ENCODE data around the gene SOX18. TPM values are rescaled to one million over a fixed set of nuclear protein-coding genes. Genes with fewer than 3 reads are reported as not detected.
"Not testable (repeated sequence)": the region's sequence is repeated elsewhere in the genome, so short reads cannot be mapped to it uniquely, and the experiment has no call there.

SOX18 gene
- total RNA-seq, 1 experiment from 2014 or later = 0.30 TPM

GRCh38 chr20:64015635-64016034 is 33.8 kb downstream of the SOX18 start:
- ChIA-PET POLR2A (ENCODE audit: low non-redundant PET) (no interaction called here), CTCF (no interaction called here)
- intact Hi-C loops (cut with micrococcal nuclease; ENCODE audit: unreplicated experiment) = no loop called here
- H3K4me1 ChIP-seq (ENCODE audit: insufficient read depth, low read length, poor library complexity, severe bottlenecking) = no peaks in the 10 kb centered on the region
- H3K27me3 ChIP-seq (replicated peaks; ENCODE audit: insufficient read depth, low read depth, low read length, poor library complexity) = no peaks in the 10 kb centered on the region
- H3K4me3 ChIP-seq (ENCODE audit: low read depth, low read length, poor library complexity, severe bottlenecking) = no peak overlapping the region
- TF ChIP-seq EZH2 (IDR thresholded peaks at IDR 0.05; ENCODE audit: borderline replicate concordance, low read depth, low read length, poor library complexity, severe bottlenecking) = no peak
- TF ChIP-seq, protein P1, sequence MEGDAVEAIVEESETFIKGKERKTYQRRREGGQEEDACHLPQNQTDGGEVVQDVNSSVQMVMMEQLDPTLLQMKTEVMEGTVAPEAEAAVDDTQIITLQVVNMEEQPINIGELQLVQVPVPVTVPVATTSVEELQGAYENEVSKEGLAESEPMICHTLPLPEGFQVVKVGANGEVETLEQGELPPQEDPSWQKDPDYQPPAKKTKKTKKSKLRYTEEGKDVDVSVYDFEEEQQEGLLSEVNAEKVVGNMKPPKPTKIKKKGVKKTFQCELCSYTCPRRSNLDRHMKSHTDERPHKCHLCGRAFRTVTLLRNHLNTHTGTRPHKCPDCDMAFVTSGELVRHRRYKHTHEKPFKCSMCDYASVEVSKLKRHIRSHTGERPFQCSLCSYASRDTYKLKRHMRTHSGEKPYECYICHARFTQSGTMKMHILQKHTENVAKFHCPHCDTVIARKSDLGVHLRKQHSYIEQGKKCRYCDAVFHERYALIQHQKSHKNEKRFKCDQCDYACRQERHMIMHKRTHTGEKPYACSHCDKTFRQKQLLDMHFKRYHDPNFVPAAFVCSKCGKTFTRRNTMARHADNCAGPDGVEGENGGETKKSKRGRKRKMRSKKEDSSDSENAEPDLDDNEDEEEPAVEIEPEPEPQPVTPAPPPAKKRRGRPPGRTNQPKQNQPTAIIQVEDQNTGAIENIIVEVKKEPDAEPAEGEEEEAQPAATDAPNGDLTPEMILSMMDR (conservative IDR thresholded peaks at IDR 0.05; ENCODE audit: low read depth, low read length) = no peak
- H3K9me3 ChIP-seq (ENCODE audit: low read depth, low read length, poor library complexity, severe bottlenecking) = no peaks in the 10 kb centered on the region
- H3K36me3 ChIP-seq (ENCODE audit: insufficient read depth, low read length, poor library complexity, severe bottlenecking) = peaks cover 54% of the 10 kb centered on the region
- no TSS peak for BruUV-seq (replicated peaks)
- DNase-seq (ENCODE audit: low spot score) = no peak
- no peak overlapping the region for H3K27ac ChIP-seq (ENCODE audit: low read depth, low read length, poor library complexity, severe bottlenecking)

GRCh38 chr20:64012385-64013154 is 36.9 kb downstream of the SOX18 start:
- peaks cover 50% of the 10 kb centered on the region for H3K36me3 ChIP-seq (ENCODE audit: insufficient read depth, low read length, poor library complexity, severe bottlenecking)
- H3K9me3 ChIP-seq (ENCODE audit: low read depth, low read length, poor library complexity, severe bottlenecking); CTCF ChIA-PET: not testable (repeated sequence)

DNA sequence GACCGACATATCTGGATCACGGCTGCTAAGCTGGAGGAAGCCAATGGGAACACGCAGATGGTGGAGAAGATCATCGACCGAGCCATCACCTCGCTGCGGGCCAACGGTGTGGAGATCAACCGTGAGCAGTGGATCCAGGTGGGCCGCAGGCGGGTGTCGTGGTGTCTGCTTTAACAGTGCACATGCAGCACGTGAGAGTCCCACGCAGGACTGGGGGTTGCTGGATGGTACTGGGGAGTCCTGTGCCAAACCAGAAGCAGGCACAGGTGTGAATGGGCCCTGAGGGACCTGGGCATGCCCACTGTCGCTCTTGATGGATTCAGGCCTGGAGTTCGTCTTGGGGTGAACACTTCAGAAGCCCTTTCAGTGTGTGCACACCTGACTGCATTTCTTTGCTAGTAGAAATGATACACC is 38.1 kb downstream of the SOX18 start:
- ChIA-PET POLR2A (ENCODE audit: low non-redundant PET) (no interaction called here), CTCF (no interaction called here)
- intact Hi-C loops (cut with micrococcal nuclease; ENCODE audit: unreplicated experiment) = no loop called here

More at GRCh38 chr20:64012385-64013154, 36.9 kb downstream of the SOX18 start:
- BruUV-seq (replicated peaks); DNase-seq (ENCODE audit: low spot score); POLR2A ChIA-PET (ENCODE audit: low non-redundant PET); H3K27ac ChIP-seq (ENCODE audit: low read depth, low read length, poor library complexity, severe bottlenecking); H3K27me3 ChIP-seq (replicated peaks; ENCODE audit: insufficient read depth, low read depth, low read length, poor library complexity); intact Hi-C loops (cut with micrococcal nuclease; ENCODE audit: unreplicated experiment); H3K4me3 ChIP-seq (ENCODE audit: low read depth, low read length, poor library complexity, severe bottlenecking); H3K4me1 ChIP-seq (ENCODE audit: insufficient read depth, low read length, poor library complexity, severe bottlenecking): not testable (repeated sequence)

More for the DNA sequence above, 38.1 kb downstream of the SOX18 start:
- TF ChIP-seq, protein P1 (conservative IDR thresholded peaks at IDR 0.05; ENCODE audit: low read depth, low read length) = no peak
- TF ChIP-seq EZH2 (IDR thresholded peaks at IDR 0.05; ENCODE audit: borderline replicate concordance, low read depth, low read length, poor library complexity, severe bottlenecking) = no peak
- Histone ChIP-seq H3K27ac (ENCODE audit: low read depth, low read length, poor library complexity, severe bottlenecking) (no peak overlapping the region), H3K36me3 (ENCODE audit: insufficient read depth, low read length, poor library complexity, severe bottlenecking) (peaks cover 44% of the 10 kb centered on the region), H3K4me3 (ENCODE audit: low read depth, low read length, poor library complexity, severe bottlenecking) (no peak overlapping the region), H3K27me3 (replicated peaks; ENCODE audit: insufficient read depth, low read depth, low read length, poor library complexity) (no peaks in the 10 kb centered on the region), H3K4me1 (ENCODE audit: insufficient read depth, low read length, poor library complexity, severe bottlenecking) (no peaks in the 10 kb centered on the region), H3K9me3 (ENCODE audit: low read depth, low read length, poor library complexity, severe bottlenecking) (no peaks in the 10 kb centered on the region)
- BruUV-seq (replicated peaks) = no TSS peak
- DNase-seq (ENCODE audit: low spot score) = no peak
